Kidney (tissue), 14 donors: ENCODE results near the gene CYP26A1. TPM values are rescaled to one million over a fixed set of nuclear protein-coding genes. Genes with fewer than 3 reads are reported as not detected.

Experiments
- DNase-seq, 5 donors: peaks; one replicate each; pipeline ENCODE4 v3.0.0-alpha.2; 2013 to 2020
- FAIRE-seq: peaks from 2 replicates; lab custom pipeline; 2012; peaks lifted over from hg19 to GRCh38; lab: Jason Lieb, UNC
- H3K27ac ChIP-seq, 2 donors: one replicate each; pipeline ENCODE4 v1.7.0; 2013; ENCODE audit warnings: low read depth in 2 of 2, low read length in 2 of 2, inconsistent platforms in 1 of 2
- H3K27me3 ChIP-seq: one replicate; pipeline ENCODE4 v1.7.1; 2013; ENCODE audit warnings: low read length, inconsistent platforms; ENCODE audit not compliant: control insufficient read depth, insufficient read depth
- H3K36me3 ChIP-seq, 3 donors: one replicate each; pipeline versions ENCODE4 v1.7.0 to v1.7.1; 2013; ENCODE audit warnings: low read length in 3 of 3, control low read depth in 1 of 3, inconsistent platforms in 1 of 3; ENCODE audit not compliant: insufficient read depth in 3 of 3, control insufficient read depth in 2 of 3
- H3K4me1 ChIP-seq, 3 donors: one replicate each; pipeline versions ENCODE4 v1.7.0 to v1.7.1; 2013; ENCODE audit warnings: low read length in 3 of 3, inconsistent platforms in 1 of 3, low read depth in 1 of 3; ENCODE audit not compliant: control insufficient read depth in 2 of 3, insufficient read depth in 2 of 3
- H3K4me3 ChIP-seq, 3 donors: one replicate each; pipeline versions ENCODE4 v1.7.0 to v1.8.1; 2013; ENCODE audit warnings: low read length in 3 of 3, control low read depth in 1 of 3, inconsistent platforms in 1 of 3
- H3K9ac ChIP-seq, 3 donors: one replicate each; pipeline versions ENCODE4 v1.7.0 to v1.7.1; 2013; ENCODE audit warnings: low read length in 3 of 3, control low read depth in 1 of 3, inconsistent platforms in 1 of 3
- H3K9me3 ChIP-seq, 3 donors: one replicate each; pipeline versions ENCODE4 v1.7.0 to v1.7.1; 2013; ENCODE audit warnings: low read length in 3 of 3, control low read depth in 1 of 3, inconsistent platforms in 1 of 3; ENCODE audit not compliant: control insufficient read depth in 2 of 3, insufficient read depth in 1 of 3
- intact Hi-C: fragments of 100-400 bp; cut with DNase I; formaldehyde crosslinking; loops from one replicate; pipeline ENCODE4 v1.11.1; 2022
- polyA plus RNA-seq: library from polyadenylated mRNA; stranded (reverse); fragments of 350-450 nt; fragmentation: Illumina TruSeq; extraction: RNeasy Lipid Tissue Mini Kit (QIAGEN cat#74804); gene quantifications from one replicate; pipeline ENCODE4 v1.2.3, GENCODE V29; 2014; ENCODE audit warnings: low read depth, low replicate concordance; ENCODE audit not compliant: insufficient read depth
- total RNA-seq: library from RNA; stranded (reverse); fragmentation: NEBNext Ultra II Directional; extraction: Animal tissue kit (Norgen Biotek cat#: 25700); gene quantifications from one replicate; pipeline ENCODE4 v1.2.1, GENCODE V29; 2021
- TF ChIP-seq, protein P1 (sequence below): IDR thresholded peaks from 3 replicates; pipeline ENCODE4 v1.5.1; 2012; ENCODE audit warnings: mild to moderate bottlenecking, moderate library complexity, borderline replicate concordance; ENCODE audit not compliant: insufficient read depth; ENCODE audit errors: extremely low read depth
- donor health status: control.
- donor health status: control.
- donor health status: control.
- donor health status: control.
- donor health status: control.
- donor health status: DM: yes; HTN: yes; CAD: no.
- donor health status: Normal renal cell carcinoma (clear cell type).

The CYP26A1 gene
- total and polyA plus RNA-seq, 2 donors from 2014 or later, result 0.22 TPM; not detected in 1

DNA sequence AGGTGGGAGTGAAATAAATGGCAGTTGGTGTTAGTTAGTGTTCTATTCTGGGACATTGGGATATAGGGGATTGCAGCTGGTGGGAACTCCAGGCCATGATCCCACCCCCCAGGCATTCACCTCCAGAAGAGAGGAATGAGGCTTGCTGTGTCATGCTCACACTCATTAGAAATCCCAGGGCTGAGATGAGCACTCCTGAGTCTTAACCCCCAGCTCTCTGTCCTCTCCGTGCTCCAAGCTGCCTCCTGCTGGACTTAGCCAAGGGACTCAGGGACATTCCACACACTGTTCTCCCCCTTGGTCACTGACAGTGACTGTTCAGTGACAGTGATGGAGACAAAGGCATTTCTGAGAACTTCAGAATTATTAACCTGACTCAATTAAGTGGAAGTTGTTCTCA, 21.5 kb downstream of the CYP26A1 start:
- H3K9ac ChIP-seq, result no peak overlapping the region
- no peak for DNase-seq
- H3K9me3 ChIP-seq, result no peaks in the 10 kb centered on the region
- H3K4me3 ChIP-seq, result no peak overlapping the region
- H3K27ac ChIP-seq, result no peak overlapping the region
- intact Hi-C loops, result no loop called here
- no peaks in the 10 kb centered on the region for H3K27me3 ChIP-seq
- TF ChIP-seq, protein P1, sequence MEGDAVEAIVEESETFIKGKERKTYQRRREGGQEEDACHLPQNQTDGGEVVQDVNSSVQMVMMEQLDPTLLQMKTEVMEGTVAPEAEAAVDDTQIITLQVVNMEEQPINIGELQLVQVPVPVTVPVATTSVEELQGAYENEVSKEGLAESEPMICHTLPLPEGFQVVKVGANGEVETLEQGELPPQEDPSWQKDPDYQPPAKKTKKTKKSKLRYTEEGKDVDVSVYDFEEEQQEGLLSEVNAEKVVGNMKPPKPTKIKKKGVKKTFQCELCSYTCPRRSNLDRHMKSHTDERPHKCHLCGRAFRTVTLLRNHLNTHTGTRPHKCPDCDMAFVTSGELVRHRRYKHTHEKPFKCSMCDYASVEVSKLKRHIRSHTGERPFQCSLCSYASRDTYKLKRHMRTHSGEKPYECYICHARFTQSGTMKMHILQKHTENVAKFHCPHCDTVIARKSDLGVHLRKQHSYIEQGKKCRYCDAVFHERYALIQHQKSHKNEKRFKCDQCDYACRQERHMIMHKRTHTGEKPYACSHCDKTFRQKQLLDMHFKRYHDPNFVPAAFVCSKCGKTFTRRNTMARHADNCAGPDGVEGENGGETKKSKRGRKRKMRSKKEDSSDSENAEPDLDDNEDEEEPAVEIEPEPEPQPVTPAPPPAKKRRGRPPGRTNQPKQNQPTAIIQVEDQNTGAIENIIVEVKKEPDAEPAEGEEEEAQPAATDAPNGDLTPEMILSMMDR, result no peak
- no peaks in the 10 kb centered on the region for H3K36me3 ChIP-seq
- FAIRE-seq, result no peak
- no peaks in the 10 kb centered on the region for H3K4me1 ChIP-seq

DNA sequence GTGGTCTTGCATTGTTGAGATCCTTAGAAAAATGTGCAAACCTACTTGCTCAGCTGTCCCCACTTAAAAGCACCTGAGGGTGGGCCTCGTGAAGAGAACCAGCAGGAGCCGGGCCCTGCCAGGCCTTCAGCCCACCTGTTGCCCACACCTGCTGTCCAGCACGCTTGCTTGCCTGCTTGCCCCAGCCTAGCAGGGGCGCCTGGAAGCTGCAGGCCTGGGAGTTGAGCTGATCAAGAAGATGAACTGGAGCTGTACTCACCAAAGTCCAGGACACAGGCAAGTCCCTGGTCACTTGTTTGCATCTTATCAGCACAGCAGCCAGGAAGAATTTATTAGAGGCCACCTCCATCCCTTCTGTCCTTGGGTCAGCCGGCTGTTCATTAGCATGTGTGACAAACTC, 23.2 kb downstream of the CYP26A1 start:
- H3K27me3 ChIP-seq, result no peaks in the 10 kb centered on the region
- H3K4me3 ChIP-seq, result no peak overlapping the region
- no peak overlapping the region for H3K9ac ChIP-seq
- H3K36me3 ChIP-seq, result no peaks in the 10 kb centered on the region
- TF ChIP-seq, protein P1, result no peak
- intact Hi-C loops, result no loop called here
- H3K4me1 ChIP-seq, result no peaks in the 10 kb centered on the region
- FAIRE-seq, result no peak
- H3K27ac ChIP-seq, result no peak overlapping the region
- peaks cover 0 to 2% (median 0%) of the 10 kb centered on the region in 3 donors for H3K9me3 ChIP-seq
- no peak for DNase-seq

DNA sequence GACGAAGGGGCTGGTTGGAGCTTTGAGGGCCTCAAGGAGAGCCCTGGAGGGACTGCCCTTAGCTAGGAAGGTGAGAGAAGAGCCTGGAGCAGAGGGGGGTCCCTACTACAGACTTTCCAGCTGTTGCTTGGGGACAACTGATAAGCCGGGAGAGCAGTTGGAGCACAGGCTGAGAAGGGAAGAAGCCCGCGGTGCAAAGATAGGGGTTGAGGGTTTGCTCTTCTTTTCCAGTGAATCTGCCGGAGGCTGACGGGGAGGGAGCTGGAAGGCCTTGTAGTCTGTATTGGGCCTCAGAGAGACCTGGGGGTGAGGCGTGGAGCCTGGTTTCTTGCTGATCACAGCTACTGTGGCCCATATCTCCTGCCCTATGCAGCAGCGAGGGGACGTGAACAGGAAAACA, 23.7 kb downstream of the CYP26A1 start:
- Histone ChIP-seq H3K36me3 (no peaks in the 10 kb centered on the region), H3K27ac (no peak overlapping the region), H3K9me3 (peaks cover 0 to 3% (median 0%) of the 10 kb centered on the region in 3 donors), H3K4me3 (no peak overlapping the region), H3K4me1 (no peaks in the 10 kb centered on the region), H3K27me3 (no peaks in the 10 kb centered on the region), H3K9ac (no peak overlapping the region)
- intact Hi-C loops, result no loop called here
- FAIRE-seq (no peak), DNase-seq (no peak)
- TF ChIP-seq, protein P1, result no peak

DNA sequence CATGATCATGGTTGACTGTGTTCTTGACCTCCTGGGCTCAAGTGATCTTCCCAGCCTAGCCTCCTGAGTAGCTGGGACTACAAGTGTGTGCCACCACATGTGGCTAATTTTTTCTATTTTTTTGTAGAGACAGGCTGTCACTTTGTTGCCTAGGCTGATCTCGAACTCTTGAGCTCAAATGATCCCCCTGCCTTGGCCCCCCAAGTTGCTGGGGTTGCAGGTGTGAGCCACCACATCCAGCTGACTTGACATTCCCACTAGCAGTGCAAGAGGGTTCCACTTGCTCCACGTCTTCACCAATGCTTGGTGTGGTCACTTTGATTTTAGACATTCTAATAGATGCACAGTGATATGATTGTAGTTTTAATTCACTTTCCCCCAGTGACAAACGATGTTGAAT, 25.1 kb downstream of the CYP26A1 start:
- Histone ChIP-seq H3K9ac (no peak overlapping the region), H3K4me3 (no peak overlapping the region), H3K9me3 (peaks cover 0 to 3% (median 0%) of the 10 kb centered on the region in 3 donors), H3K36me3 (no peaks in the 10 kb centered on the region), H3K4me1 (no peaks in the 10 kb centered on the region), H3K27me3 (no peaks in the 10 kb centered on the region), H3K27ac (no peak overlapping the region)
- TF ChIP-seq, protein P1, result no peak
- FAIRE-seq (no peak), DNase-seq (no peak)
- intact Hi-C loops, result no loop called here
